Measurements from ENCODE around the gene MTHFD2. TPM values are rescaled to one million over a fixed set of nuclear protein-coding genes. Genes with fewer than 3 reads are reported as not detected.

The MTHFD2 gene
- total RNA-seq, result 100 to 1,000 TPM; 518 to 525 TPM

- peak; percentile 95 for DNase-seq
- ChIA-PET POLR2A (interaction anchor here (0.5 to 6.4 kb wide), 22 partner anchors 9 to 964 kb away, joined by 3 to 124 read pairs (median 3); partner anchors contain the start of genes BOLA3, CCT7, MOB1A and STAMBP), CTCF (interaction anchor here (0.5 to 5.1 kb wide), 8 partner anchors 9 to 388 kb away, joined by 3 to 42 read pairs (median 3); partner anchors contain the start of genes BOLA3 and MOB1A)
- Mint-ChIP-seq H3K27me3 (peaks cover 2% of the 10 kb centered on the region), H3K9me3 (no peaks in the 10 kb centered on the region), H3K4me3 (peak within 1 kb of the TSS; percentile 99), H3K4me1 (ENCODE audit: low read depth) (peaks cover 39% of the 10 kb centered on the region), H3K36me3 (peaks cover 44% of the 10 kb centered on the region), H3K27ac (peak within 1 kb of the TSS; percentile 100)
- intact Hi-C loops (cut with micrococcal nuclease), result loop anchor here (1.0 to 2.0 kb wide), 9 partner anchors 8 to 370 kb away; partner anchors contain the start of genes BOLA3, DGUOK, MOB1A and STAMBP
Observed at GRCh38 chr2:74198461-74199274, at the start of gene MTHFD2. TSS of gene MTHFD2 (plus strand) at chr2:74198615. CDS start at chr2:74198642, 27 bp downstream.

GRCh38 chr2:74149247-74149525, 49.2 kb upstream of the MTHFD2 start:
- ChIA-PET POLR2A (interaction anchor here (0.8 to 2.9 kb wide), 5 partner anchors 10 to 185 kb away, joined by 3 to 22 read pairs (median 3); partner anchors contain the start of gene MTHFD2), CTCF (interaction anchor here (2.7 to 8.9 kb wide), 4 partner anchors 28 to 326 kb away, joined by 22 to 100 read pairs (median 44); partner anchors contain the start of genes MOB1A and STAMBP)
- H3K4me3 Mint-ChIP-seq, result no peak overlapping the region
- intact Hi-C loops (cut with micrococcal nuclease), result loop anchor here (2.0 kb wide), 1 partner anchor 30 kb away; the partner anchor contains the start of gene MOB1A
- DNase-seq, result no peak
- H3K4me1 Mint-ChIP-seq (ENCODE audit: low read depth), result peaks cover 6% of the 10 kb centered on the region
- H3K27me3 Mint-ChIP-seq, result no peaks in the 10 kb centered on the region
- no peak overlapping the region for H3K27ac Mint-ChIP-seq
- H3K36me3 Mint-ChIP-seq, result peaks cover 4% of the 10 kb centered on the region
- H3K9me3 Mint-ChIP-seq, result no peaks in the 10 kb centered on the region

GRCh38 chr2:74149570-74150319, 48.7 kb upstream of the MTHFD2 start:
- peaks cover 4% of the 10 kb centered on the region for H3K36me3 Mint-ChIP-seq
- POLR2A ChIA-PET, result interaction anchor here (0.8 to 2.1 kb wide), 4 partner anchors 9 to 55 kb away, joined by 3 to 6 read pairs (median 4); partner anchors contain the start of gene MOB1A
- no peaks in the 10 kb centered on the region for H3K9me3 Mint-ChIP-seq
- no peak for DNase-seq
- intact Hi-C loops (cut with micrococcal nuclease), result loop anchor here (2.0 to 10.0 kb wide), 2 partner anchors 29 to 395 kb away; partner anchors contain the start of gene MOB1A
- no peaks in the 10 kb centered on the region for H3K27me3 Mint-ChIP-seq
- peaks cover 6% of the 10 kb centered on the region for H3K4me1 Mint-ChIP-seq (ENCODE audit: low read depth)
- H3K27ac Mint-ChIP-seq, result no peak overlapping the region
- no peak overlapping the region for H3K4me3 Mint-ChIP-seq
- CTCF ChIA-PET, result interaction anchor here (6.0 to 8.9 kb wide), 2 partner anchors 322 to 327 kb away, joined by 63 to 100 read pairs; partner anchors contain the start of gene STAMBP

GRCh38 chr2:74152954-74153353, 45.5 kb upstream of the MTHFD2 start:
- H3K9me3 Mint-ChIP-seq, result no peaks in the 10 kb centered on the region
- no peak overlapping the region for H3K4me3 Mint-ChIP-seq
- ChIA-PET POLR2A (no interaction called here), CTCF (interaction anchor here (0.6 to 8.9 kb wide), 5 partner anchors 14 to 330 kb away, joined by 3 to 100 read pairs (median 4); partner anchors contain the start of genes MTHFD2 and STAMBP)
- H3K4me1 Mint-ChIP-seq (ENCODE audit: low read depth), result peaks cover 2% of the 10 kb centered on the region
- H3K27me3 Mint-ChIP-seq, result no peaks in the 10 kb centered on the region
- no peak for DNase-seq
- H3K36me3 Mint-ChIP-seq, result peaks cover 23% of the 10 kb centered on the region
- intact Hi-C loops (cut with micrococcal nuclease), result loop anchor here (10.0 kb wide), 1 partner anchor 398 kb away; no protein-coding TSS in a partner anchor
- no peak overlapping the region for H3K27ac Mint-ChIP-seq

- no peaks in the 10 kb centered on the region for H3K9me3 Mint-ChIP-seq
- ChIA-PET CTCF (interaction anchor here (1.2 kb wide), 1 partner anchor 248 kb away, joined by 4 read pairs; no protein-coding TSS in a partner anchor), POLR2A (no interaction called here)
Observed at GRCh38 chr2:74155830-74156229, 42.6 kb upstream of the MTHFD2 start.

GRCh38 chr2:74162951-74163350, 35.5 kb upstream of the MTHFD2 start:
- Mint-ChIP-seq H3K36me3 (peaks cover 51% of the 10 kb centered on the region), H3K4me1 (ENCODE audit: low read depth) (peaks cover 7% of the 10 kb centered on the region)

More at GRCh38 chr2:74155830-74156229, 42.6 kb upstream of the MTHFD2 start:
- H3K27me3 Mint-ChIP-seq, result no peaks in the 10 kb centered on the region
- H3K4me1 Mint-ChIP-seq (ENCODE audit: low read depth), result peaks cover 2% of the 10 kb centered on the region
- H3K4me3 Mint-ChIP-seq, result no peak overlapping the region
- no peak for DNase-seq
- H3K36me3 Mint-ChIP-seq, result peaks cover 39% of the 10 kb centered on the region
- H3K27ac Mint-ChIP-seq, result peak overlapping the region; percentile 24
- intact Hi-C loops (cut with micrococcal nuclease), result loop anchor here (10.0 kb wide), 1 partner anchor 401 kb away; no protein-coding TSS in a partner anchor

GRCh38 chr2:74164761-74165160, 33.7 kb upstream of the MTHFD2 start:
- DNase-seq, result no peak
- Mint-ChIP-seq H3K27me3 (no peaks in the 10 kb centered on the region), H3K4me3 (no peak overlapping the region), H3K27ac (no peak overlapping the region), H3K9me3 (peaks cover 2% of the 10 kb centered on the region), H3K4me1 (ENCODE audit: low read depth) (peaks cover 21% of the 10 kb centered on the region), H3K36me3 (peaks cover 48% of the 10 kb centered on the region)
- POLR2A ChIA-PET, result no interaction called here
- intact Hi-C loops (cut with micrococcal nuclease), result loop anchor here (5.0 kb wide), 1 partner anchor 43 kb away; no protein-coding TSS in a partner anchor
- CTCF ChIA-PET, result interaction anchor here (1.5 kb wide), 1 partner anchor 10 kb away, joined by 3 read pairs; no protein-coding TSS in a partner anchor

More at GRCh38 chr2:74162951-74163350, 35.5 kb upstream of the MTHFD2 start:
- peaks cover 2% of the 10 kb centered on the region for H3K9me3 Mint-ChIP-seq
- intact Hi-C loops (cut with micrococcal nuclease), result no loop called here
- H3K4me3 Mint-ChIP-seq, result no peak overlapping the region
- DNase-seq, result no peak
- no peak overlapping the region for H3K27ac Mint-ChIP-seq
- ChIA-PET POLR2A (no interaction called here), CTCF (interaction anchor here (1.4 kb wide), 1 partner anchor 172 kb away, joined by 3 read pairs; no protein-coding TSS in a partner anchor)
- H3K27me3 Mint-ChIP-seq, result no peaks in the 10 kb centered on the region

- intact Hi-C loops (cut with micrococcal nuclease), result loop anchor here (5.0 kb wide), 1 partner anchor 39 kb away; no protein-coding TSS in a partner anchor
- POLR2A ChIA-PET, result interaction anchor here (0.8 to 2.0 kb wide), 3 partner anchors 10 to 37 kb away, joined by 3 to 10 read pairs (median 5); partner anchors contain the start of gene MOB1A
- H3K4me1 Mint-ChIP-seq (ENCODE audit: low read depth), result peaks cover 35% of the 10 kb centered on the region
- peaks cover 48% of the 10 kb centered on the region for H3K36me3 Mint-ChIP-seq
- no peak overlapping the region for H3K4me3 Mint-ChIP-seq
- DNase-seq, result no peak
- H3K9me3 Mint-ChIP-seq, result peaks cover 2% of the 10 kb centered on the region
- no peaks in the 10 kb centered on the region for H3K27me3 Mint-ChIP-seq
- H3K27ac Mint-ChIP-seq, result peak overlapping the region; percentile 74
- CTCF ChIA-PET, result interaction anchor here (0.8 to 1.9 kb wide), 4 partner anchors 10 to 31 kb away, joined by 3 to 11 read pairs (median 4); partner anchors contain the start of gene MOB1A
Observed at GRCh38 chr2:74168739-74169138, 29.7 kb upstream of the MTHFD2 start.

- ChIA-PET CTCF (no interaction called here), POLR2A (no interaction called here)
- no peak overlapping the region for H3K27ac Mint-ChIP-seq
- no peak overlapping the region for H3K4me3 Mint-ChIP-seq
- H3K27me3 Mint-ChIP-seq, result no peaks in the 10 kb centered on the region
- peaks cover 23% of the 10 kb centered on the region for H3K36me3 Mint-ChIP-seq
- H3K9me3 Mint-ChIP-seq, result no peaks in the 10 kb centered on the region
- H3K4me1 Mint-ChIP-seq (ENCODE audit: low read depth), result peaks cover 49% of the 10 kb centered on the region
- intact Hi-C loops (cut with micrococcal nuclease), result loop anchor here (10.0 kb wide), 1 partner anchor 250 kb away; the partner anchor contains the start of gene DGUOK
- no peak for DNase-seq
Observed at GRCh38 chr2:74174909-74175308, 23.5 kb upstream of the MTHFD2 start.

- H3K27ac Mint-ChIP-seq, result peak overlapping the region; percentile 76
- H3K4me3 Mint-ChIP-seq, result peak overlapping the region; percentile 83
- no peak for DNase-seq
- peaks cover 12% of the 10 kb centered on the region for H3K36me3 Mint-ChIP-seq
- intact Hi-C loops (cut with micrococcal nuclease), result loop anchor here (1.0 to 10.0 kb wide), 4 partner anchors 21 to 253 kb away; partner anchors contain the start of genes DGUOK and MTHFD2
- H3K4me1 Mint-ChIP-seq (ENCODE audit: low read depth), result peaks cover 51% of the 10 kb centered on the region
- no peaks in the 10 kb centered on the region for H3K27me3 Mint-ChIP-seq
- ChIA-PET POLR2A (interaction anchor here (1.0 to 5.6 kb wide), 7 partner anchors 9 to 349 kb away, joined by 4 to 124 read pairs (median 10); partner anchors contain the start of genes BOLA3, MTHFD2 and STAMBP), CTCF (interaction anchor here (1.1 to 3.8 kb wide), 8 partner anchors 9 to 350 kb away, joined by 4 to 42 read pairs (median 14); partner anchors contain the start of genes BOLA3, MTHFD2 and STAMBP)
- no peaks in the 10 kb centered on the region for H3K9me3 Mint-ChIP-seq
Observed at GRCh38 chr2:74177696-74178095, 20.7 kb upstream of the MTHFD2 start.

Measured in activated CD4-positive, alpha-beta memory T cell treated with anti-CD3 and anti-CD28 coated beads for 36 hours (primary cell).